Stimulated activated CD4-positive, alpha-beta T cell treated with anti-CD3 and anti-CD28 coated beads, Interleukin-2, amount 100 ng/mL, for 48 hours (primary cell): ENCODE measurements around the gene YES1.
"Not testable (repeated sequence)": the region's sequence is repeated elsewhere in the genome, so short reads cannot be mapped to it uniquely, and the experiment has no call there.

Source experiments
- DNase-seq, 2 donors: peaks; one replicate each; pipeline ENCODE4 v3.0.0-alpha.2; 2020

The YES1 gene

DNA sequence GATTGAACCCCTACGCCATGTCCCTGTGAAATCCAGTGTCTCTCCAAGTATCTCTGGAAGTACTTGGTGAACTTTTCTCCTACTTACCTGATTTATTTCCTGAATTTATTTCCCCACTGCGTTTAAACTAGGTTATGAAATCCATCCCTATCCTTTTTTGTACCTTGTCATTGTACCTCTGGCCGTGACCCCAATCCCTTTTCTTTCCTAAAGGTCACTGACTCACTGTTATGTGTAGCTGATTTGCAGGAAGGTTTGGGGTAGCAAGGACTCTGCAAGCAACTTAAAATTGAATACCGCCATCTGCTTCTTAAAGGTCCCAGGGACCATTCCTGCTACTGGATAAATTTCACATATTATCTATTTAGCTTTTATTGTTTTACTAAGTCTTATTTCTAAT, 95.0 kb downstream of the YES1 start:
- no peak for DNase-seq

DNA sequence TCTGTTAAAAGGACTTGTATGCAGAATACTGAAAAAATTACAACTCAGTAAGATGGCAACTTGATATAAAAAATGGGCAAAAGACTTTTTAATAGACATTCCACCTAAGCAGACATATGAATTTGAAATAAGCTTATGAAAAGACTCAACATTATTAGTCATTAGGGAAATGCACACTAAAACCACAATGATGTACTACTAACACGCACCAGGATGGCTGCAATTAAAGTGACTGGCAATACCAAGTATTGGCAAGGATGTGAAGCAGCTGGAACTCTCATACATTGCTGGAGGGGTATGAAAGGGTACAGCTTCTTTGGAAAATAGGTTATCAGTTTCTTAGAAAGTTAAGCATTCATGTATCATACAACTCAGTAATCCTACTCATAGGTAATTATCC, 96.4 kb downstream of the YES1 start:
- DNase-seq = no peak

DNA sequence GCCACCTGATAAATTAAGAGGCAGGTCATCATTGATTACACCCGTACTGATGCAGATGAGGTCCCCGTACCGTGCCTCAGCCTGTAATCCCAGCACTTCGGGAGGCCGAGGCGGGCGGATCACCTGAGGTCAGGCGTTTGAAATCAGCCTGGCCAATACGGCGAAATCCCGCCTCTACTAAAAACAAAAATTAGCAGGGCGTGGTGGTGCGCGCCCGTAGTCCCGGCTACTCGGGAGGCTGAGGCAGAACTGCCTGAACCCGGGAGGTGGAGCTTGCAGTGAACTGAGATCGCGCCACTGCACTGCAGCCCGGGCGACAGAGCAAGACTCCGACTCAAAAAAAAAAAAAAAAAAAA, 98.9 kb downstream of the YES1 start:
- no peak for DNase-seq

DNA sequence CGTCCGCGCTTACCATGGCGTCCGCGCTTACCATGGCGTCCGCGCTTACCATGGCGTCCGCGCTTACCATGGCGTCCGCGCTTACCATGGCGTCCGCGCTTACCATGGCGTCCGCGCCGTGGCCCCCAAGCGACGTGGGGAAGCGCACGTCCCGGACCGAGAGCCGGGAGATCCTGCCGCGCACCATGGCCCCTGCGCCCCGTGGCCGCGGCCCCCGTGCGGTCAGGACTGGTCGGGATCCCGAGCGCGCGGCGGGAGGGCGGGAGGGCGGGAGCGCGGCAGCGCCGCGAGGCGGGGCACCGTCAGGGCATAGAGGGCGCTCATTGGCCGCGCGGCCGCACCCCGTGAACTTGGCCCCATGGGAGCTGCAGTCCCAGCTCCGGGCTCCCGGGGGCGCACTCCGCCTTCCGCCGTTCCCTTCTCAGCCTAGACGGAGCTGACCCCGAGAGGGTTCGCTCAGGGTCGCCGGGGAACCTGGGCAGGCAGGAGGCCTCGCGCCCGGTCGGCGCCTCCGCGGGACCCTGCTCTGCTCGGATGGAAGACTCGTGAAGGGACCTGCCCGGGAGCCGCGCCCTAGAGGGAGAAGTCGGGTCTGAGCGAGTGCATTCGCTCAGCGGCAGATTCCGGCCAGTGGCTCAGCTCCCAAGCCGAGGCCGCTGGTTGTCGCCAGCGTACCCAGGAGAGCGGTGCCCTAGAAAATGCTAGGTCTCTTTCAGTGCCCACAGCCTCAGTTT, 99.5 kb downstream of the YES1 start, which contains the start of gene ENOSF1:
Gene ENOSF1, minus strand, starts transcription at position 230 of the 734 bp plus-strand sequence. Its CDS starts 43 bp downstream, at position 187.
- DNase-seq = peak; percentile 79 to 93

DNA sequence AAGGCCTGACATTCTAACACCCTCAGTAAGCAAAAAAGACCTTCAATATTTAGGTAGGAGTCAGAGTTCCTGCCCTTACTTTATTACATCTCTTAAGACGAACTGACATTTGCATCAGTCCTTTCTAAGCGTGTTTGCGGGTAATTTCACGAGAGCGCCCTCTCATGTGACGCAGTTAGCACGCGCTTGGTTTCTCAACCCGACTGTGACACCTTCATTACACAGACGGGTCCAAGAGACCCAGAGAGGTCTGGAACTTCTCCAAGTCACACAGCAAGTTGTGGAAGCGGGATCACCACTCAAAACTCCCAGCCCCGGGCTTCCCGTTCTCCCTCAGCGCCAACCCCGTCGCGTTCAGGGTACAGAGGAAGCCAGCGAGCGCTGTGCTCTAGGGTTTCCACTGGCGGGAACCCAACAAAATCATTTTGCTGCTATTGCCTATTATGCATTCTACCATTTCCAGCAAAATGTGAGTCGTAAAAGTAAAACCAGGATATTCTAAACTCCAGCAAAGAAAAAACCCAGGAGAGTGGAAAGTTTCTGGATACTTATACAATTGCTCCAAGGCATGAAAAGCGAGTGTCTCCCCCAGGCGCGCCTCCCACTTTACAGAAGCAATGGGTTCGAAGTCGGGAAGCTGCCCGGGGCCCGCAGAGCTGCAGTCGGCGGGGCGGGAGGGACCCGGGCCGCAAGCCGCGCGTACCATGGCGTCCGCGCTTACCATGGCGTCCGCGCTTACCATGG, 100.2 kb downstream of the YES1 start:
- peak; percentile 55 to 57 for DNase-seq

DNA sequence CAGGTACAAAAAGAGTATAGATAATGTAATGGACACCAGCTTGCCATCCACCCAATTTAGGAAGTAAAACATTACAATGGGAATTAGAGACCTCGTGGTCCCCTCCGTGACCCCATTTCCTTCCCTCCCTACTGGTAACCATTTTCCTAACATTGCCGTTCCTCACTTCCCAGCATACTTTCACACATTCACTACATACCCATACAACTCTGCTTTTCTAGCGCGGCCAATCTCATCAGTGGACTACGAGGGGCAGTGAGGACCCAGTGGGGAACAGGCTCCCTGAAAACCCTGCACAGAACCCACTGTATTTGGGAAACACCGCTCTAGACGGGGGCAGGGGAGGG, 100.8 kb downstream of the YES1 start:
- peak in 1 of 2 donors; percentile 5 for DNase-seq

DNA sequence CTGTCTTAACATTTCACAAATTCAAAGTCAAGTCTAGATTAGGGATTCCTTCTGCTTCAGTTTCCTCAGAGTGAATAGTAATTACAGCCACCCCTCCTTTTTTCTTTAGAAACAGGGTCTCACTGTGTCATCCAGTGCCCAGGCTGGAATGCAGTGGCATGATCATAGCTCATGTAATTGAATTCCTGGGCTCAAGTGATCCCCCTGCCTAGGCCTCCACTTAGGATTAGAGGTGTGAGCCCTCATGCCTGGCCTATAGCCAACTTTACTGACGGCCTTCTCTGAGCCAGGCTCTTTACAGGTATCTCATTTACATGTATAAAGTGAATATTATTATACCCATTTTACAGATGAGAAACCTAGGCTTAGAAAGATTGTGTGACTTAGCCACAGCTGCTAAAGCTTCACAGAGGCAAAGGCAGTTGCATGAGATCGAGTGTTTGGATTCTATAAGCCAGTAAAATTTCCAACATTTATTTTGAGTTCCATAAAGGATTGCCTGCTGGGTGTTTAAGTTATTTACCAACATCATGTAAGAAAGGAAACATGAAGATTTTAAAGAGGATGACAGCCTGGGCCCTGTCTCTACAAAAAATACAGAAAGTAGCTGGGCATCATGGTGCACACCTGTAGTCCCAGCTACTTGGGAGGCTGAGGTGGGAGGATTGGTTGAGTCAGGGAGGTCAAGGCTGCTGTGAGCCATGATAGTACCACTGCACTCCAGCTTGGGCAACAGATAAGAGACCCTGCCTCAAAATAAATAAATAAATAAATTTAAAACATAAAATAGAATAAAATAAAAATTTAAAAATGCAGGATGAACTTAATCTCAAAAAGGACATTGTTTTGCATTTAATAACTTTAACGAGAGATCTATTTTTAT, 101.4 kb downstream of the YES1 start:
- no peak for DNase-seq

DNA sequence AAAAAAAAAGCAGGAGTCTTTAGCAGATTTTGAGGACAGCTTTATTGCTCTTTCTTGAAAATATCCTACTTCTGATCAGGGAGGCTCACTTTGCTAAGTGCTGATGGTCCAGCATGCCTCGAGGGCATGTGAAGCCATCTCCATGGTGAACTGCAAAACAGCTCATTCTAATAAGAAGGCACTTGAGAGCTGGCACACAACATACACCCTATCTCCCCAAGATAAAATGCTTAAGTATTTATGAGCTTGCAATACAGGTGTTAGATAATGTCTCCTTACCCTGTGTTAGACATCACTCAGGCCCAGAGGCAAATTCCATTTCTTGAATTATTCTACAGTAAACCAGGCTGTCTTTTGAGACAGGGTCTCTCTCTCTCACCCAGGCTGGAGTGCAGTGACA, 102.3 kb downstream of the YES1 start:
- no peak for DNase-seq

DNA sequence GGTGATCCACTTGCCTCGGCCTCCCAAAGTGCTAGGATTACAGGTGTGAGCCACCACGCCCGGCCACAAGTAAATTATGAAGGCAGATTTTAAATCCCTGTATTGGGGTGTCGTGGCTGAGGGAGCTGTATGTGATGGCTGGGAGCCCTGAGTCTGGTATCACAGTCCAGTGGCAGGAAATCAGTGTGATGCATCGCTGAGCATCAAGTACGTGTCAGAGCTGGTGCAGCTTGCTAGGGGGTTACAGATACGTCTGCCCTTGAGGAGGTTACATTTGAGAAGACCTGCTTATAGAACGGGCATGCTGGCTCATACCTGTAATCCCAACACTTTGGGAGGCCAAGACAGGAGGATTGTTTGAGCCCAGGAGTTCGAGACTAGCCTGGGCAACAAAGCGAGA, 103.9 kb downstream of the YES1 start:
- DNase-seq = no peak

DNA sequence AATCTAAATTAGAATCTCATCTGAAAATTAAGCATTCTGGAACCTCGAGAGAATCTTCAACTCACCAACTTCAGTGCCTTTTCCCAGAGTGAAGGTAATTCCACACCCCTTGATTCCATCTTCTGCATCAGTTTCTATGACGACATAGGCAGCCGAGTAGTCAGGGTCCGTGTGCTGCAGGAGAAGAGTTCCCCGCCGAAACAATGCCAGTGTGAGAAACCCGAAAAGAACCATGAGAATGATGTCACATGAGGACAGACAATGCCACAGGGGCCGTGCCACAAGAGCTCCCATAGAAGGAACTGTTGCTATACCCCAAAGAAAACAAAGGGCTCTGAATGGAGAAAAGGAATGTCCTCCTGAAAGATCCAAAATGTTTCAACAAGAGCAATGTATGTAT, 105.6 kb downstream of the YES1 start:
- DNase-seq = no peak

DNA sequence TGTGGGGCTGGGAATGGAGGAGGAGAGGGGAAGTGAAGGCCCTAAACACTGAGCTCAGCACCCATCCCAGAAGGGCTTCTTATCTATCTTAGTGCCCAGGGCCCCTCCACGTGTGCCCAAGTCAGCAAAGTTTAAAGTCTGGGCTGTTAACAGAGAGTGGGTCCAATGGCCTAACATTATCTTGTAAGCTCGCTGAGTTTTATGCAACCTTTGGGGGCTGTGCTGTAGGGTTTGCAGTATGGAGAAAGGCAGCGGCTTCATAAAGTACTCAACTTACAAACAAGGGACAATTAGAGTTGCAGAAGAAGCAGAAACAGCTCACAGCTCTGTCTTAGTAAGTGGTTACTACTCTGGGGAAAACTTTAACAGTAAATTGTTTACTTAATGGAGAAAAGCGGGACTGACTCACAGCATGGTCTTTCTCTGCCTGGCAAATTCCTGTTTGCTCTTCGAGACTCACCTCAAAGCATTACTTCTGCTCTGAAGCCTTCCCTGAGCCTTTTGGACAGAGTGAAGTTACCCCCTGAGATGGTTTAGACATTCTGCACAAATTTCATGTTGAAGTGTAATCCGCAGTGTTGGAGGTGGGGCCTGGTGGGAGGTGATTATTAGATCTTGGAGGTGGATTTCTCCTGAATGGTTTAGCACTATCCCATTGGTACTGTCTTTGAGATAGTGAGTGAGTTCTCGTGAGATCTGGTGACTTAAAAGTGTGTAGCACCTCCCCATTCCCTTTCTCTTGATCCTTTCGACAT, 108.7 kb downstream of the YES1 start:
- no peak for DNase-seq

DNA sequence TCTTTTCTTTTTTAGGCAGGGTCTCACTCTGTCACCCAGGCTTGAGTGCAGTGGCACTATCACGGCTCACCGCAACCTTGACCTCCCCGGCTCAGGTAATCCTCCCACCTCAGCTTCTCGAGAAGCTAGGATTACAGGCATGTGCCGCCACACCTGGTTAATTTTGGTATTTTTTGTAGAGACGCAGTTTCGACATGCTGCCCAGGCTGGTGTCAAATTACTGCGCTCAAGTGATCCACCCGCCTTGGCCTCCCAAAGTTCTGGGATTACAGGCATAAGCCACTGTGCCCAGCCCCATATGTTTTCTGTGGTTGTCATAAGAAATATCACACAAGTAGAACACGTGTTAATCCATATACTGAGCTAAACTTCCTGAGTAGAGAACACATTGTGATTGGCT, 114.2 kb downstream of the YES1 start:
- DNase-seq = no peak

DNA sequence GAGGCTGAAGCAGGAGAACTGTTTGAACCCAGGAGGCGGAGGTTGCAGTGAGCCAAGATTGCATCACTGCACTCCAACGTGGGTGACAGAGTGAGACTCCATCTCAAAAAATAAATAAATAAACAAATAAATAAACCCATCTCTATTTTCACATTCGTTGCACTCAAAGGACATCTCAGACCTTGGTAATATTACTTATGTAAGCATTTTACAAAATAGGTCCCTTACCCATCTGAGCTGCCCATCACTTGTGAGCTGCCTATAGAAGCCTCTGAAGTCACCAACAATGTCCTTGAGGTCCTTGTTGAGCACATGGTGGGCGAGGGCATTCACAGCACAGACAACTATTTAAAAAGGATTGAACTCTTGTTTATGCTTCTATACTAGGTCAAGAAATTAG, 115.0 kb downstream of the YES1 start:
- no peak for DNase-seq

DNA sequence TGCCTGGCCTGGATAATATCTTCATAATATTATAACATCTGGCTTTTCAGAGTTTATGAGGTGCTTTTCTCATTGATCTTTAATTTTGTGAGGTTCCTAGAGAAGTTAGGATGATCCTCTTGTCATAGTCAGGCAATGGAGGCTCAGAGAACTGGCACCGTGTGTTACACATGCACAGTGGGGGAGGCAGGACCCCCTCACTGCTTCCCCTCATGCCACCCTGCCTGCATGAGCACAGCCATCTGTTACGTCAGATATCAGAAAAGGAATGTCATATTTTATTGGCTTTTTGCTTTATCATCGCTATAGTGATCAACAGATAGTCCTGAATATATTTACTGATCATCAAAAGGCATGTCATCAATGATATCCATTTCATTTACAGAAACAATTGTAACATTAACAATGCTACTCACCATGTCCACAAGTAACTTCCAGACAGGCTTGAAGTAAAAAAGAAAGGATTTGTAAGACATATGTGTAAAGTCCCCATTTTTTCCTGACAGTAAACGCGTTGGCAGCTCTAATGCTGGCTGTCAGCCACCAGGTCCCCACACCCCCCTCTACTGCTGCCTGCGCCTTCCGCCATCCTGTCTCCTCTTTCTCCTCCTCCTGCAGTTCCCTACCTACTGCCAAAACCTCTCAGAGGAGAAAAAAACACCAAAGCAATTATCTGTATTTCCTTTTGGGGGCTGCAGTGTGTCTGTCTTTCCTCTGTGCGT, 118.4 kb downstream of the YES1 start:
- no peak for DNase-seq

DNA sequence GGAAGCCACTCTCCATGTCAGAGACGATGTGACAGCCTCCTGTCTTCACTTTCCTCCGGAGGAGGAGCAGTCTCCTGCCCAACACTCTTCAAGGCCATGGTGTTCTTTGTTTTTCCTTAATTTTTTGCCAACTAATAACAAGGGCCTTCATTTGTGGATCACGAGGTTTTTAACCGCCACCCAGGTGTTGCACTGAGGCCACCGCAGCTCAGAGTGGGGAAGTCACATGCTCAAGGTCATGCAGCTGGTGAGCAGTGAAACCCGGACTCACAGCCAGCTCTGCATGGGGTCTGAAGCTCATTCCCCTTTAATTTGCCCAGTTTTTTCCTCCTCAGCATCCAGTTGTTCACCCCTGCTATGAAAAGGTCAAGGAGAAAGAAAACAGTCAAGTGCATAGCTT, 119.2 kb downstream of the YES1 start:
- no peak for DNase-seq

DNA sequence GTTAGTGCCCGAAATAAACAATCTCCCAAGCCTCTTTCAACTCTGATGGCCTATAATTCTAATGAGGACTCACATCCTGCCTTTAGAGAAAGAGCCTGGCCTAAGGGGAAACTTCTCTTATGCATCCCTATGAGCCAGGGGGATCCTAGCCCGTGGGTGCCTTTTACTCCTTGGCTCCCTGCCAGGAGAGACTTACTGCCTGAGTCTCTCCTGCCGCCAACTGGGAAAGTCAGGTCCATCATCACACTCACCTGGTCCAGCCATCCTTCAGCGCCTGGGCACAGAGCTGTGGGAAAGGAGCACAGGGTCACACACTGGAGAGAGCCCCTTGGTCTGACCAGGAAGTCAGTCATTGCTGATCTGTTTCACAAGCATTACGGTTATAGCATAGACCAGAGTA, 123.7 kb downstream of the YES1 start:
- no peak for DNase-seq

DNA sequence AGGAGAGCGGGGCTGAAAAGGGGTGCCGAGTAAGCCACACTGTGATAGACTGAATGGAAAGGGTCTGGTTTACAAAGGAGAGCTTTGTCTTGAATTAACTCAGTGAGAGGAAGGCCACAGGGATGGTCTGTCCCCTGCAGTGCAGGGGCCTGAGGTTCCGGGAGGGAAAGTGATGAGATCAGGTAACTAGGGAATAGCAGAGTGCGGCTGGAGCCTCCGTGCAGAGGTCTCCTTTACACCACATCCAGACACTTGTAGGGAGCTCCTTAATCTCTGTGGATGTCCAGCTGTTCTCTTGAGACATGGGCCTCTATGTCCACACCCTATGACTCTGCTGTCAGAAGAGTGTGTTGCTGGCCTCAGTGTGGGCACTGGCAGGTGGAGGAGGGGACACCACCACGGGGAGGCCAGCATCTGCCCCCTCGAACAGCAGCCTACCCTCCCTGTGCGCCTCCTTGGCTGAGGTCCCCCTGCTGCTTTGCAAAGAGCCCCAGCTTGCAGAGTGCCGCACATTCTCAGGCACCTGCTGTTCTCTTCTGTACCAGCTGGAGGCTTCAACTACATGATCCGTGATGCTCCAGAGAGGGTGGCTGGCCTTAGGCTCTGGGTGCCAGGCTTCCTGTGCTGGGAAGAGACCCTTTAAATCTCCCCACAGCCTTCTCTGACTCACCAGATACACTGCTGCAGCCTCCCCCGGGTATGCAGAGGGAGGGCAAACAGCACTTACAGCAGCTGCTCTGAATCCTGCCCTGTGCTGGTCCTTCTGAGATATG, 125.5 kb downstream of the YES1 start:
- no peak for DNase-seq

DNA sequence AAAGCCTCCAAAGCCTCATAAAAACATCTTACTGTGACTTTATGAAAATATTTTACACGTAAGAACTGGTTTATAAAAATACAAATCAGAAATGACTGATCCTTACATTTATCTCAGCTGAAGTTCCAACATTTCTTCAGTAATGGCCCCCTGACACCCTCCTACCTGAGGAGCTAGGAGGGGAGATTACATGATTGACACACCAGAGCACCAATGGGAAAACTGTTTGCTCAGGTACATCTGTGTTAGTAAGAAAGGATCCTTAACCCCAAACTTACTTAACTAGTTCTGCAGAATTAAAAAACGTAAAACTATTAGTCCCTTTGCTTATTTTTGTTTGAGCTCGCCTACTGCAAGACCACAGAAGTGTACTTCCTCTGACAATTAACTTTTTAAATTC, 126.6 kb downstream of the YES1 start:
- DNase-seq = no peak

DNA sequence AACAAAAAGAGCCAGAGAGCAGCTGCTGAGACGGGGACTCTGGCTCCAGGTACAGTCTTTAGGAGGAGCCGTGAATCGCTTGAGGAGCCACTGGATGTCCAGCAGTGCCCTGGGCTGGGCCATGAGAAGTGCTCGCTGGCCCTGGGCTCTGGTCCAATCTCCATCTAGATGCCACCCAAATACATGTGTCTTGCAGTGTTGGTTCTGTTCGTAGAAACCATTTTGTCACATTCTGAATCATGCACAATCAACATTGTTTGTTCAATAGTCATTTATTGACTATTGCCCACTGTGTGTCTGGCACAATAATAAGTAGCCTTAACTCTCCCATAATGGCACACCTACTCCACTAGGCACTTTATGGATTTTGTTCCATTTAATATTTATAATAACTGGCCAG, 128.5 kb downstream of the YES1 start:
- no peak for DNase-seq

DNA sequence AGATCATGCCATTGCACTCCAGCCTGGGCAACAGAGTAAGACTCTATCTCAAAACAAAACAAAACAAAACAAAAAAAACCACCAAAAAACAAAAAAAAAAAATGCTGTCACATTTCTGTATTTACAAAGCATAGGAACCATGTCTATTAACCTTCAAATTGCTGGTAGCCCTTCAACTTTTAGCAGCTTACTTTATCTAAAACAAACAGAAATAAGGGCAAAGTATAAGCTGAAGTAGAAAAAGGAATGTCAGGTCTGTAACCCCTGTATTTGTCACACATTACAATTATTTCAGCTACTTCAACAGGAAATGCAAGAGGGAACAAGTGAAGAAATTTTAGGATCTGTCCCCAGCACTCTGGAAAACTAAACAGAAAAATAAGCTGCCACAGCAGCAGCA, 129.2 kb downstream of the YES1 start:
- DNase-seq = no peak

DNA sequence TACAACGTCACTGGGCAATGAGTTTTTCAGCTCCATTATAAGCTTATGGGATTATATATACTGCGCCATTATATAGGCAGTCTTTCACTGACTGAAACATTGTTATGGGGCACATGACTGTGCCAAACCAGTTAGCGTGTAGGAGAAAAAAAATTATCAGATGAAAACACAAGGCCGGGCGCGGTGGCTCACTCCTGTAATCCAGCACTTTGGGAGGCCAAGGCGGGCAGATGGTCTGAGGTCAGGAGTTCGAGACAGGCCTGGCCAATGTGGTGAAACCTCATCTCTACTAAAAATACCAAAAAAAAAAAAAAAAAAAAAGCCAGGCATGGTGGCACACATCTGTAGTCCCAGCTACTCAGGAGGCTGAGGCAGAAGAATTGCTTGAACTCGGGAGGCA, 129.6 kb downstream of the YES1 start:
- DNase-seq = not testable (repeated sequence)
